K562 (cell line): Measurements from ENCODE around the gene RASGRP2. TPM values are rescaled to one million over a fixed set of nuclear protein-coding genes. Genes with fewer than 3 reads are reported as not detected.

Experiments
- E4F1 ChIP-seq: fragments of 250-450 bp; sonication (Bioruptor Pico); IDR thresholded peaks from 2 replicates; pipeline ENCODE4 v1.5.0; 2021; ENCODE audit warnings: mild to moderate bottlenecking, borderline replicate concordance
- ESRRA ChIP-seq: fragments of 450-650 bp; IDR thresholded peaks from 2 replicates; pipeline ENCODE4 v1.6.1; 2014; ENCODE audit warnings: low read depth, mild to moderate bottlenecking, moderate library complexity, borderline replicate concordance
- ETV5 ChIP-seq: sonication (generic); formaldehyde crosslinking; IDR thresholded peaks from 2 replicates; pipeline ENCODE4 v1.4.0; 2020; ENCODE audit warnings: low read depth, mild to moderate bottlenecking, missing genetic modification reagents
- HDAC1 ChIP-seq, 2 experiments: fragments of 450-650 bp; IDR thresholded peaks; 2 replicates each; pipeline ENCODE4 v1.6.1; 2016 to 2017; ENCODE audit warnings: inconsistent platforms in 1 of 2, mild to moderate bottlenecking in 1 of 2, moderate library complexity in 1 of 2
- HNRNPH1 ChIP-seq: fragments of 200-400 bp; formaldehyde crosslinking; optimal IDR thresholded peaks from 2 replicates; pipeline ENCODE3; 2017; ENCODE audit warnings: low read depth, mild to moderate bottlenecking, low read length, moderate library complexity
- HOXB6 ChIP-seq: fragments of 250-450 bp; sonication (Bioruptor Pico); IDR thresholded peaks from 2 replicates; pipeline ENCODE4 v1.5.1; 2022; ENCODE audit warnings: mild to moderate bottlenecking, borderline replicate concordance
- NFE2 ChIP-seq: IDR thresholded peaks from 2 replicates; pipeline ENCODE4 v1.6.1; 2014; ENCODE audit warnings: antibody characterized with exemption, low read depth
- PURB ChIP-seq: sonication (generic); formaldehyde crosslinking; IDR thresholded peaks from 2 replicates; pipeline ENCODE4 v1.9.0; 2021; ENCODE audit warnings: low read depth, mild to moderate bottlenecking, missing genetic modification reagents
- SIN3A ChIP-seq, 2 experiments: fragments of 150-350 bp in 1 of 2; IDR thresholded peaks; 2 replicates each; pipeline ENCODE4 v1.6.1; 2011 to 2016; ENCODE audit warnings: borderline replicate concordance in 2 of 2, low read depth in 2 of 2, low read length in 2 of 2, mild to moderate bottlenecking in 2 of 2, moderate library complexity in 2 of 2; ENCODE audit not compliant: control insufficient read depth in 1 of 2
- SIX5 ChIP-seq, 2 experiments: IDR thresholded peaks; 2 replicates each; pipeline ENCODE4 v1.6.1; 2011; ENCODE audit warnings: low read length in 2 of 2, borderline replicate concordance in 1 of 2, low read depth in 1 of 2, mild to moderate bottlenecking in 1 of 2, moderate library complexity in 1 of 2; ENCODE audit not compliant: insufficient read depth in 1 of 2
- TEAD2 ChIP-seq: fragments of 450-650 bp; IDR thresholded peaks from 2 replicates; pipeline ENCODE4 v1.6.1; 2016; ENCODE audit warnings: missing genetic modification characterization, control low read depth, missing compliant biosample characterization
- ZBTB26 ChIP-seq: fragments of 450-650 bp; formaldehyde crosslinking; IDR thresholded peaks from 2 replicates; pipeline ENCODE4 v1.4.0; 2022; ENCODE audit warnings: missing genetic modification characterization
- ZBTB7A ChIP-seq: IDR thresholded peaks from 2 replicates; pipeline ENCODE4 v1.6.1; 2011; ENCODE audit warnings: low read depth, mild to moderate bottlenecking, low read length, moderate library complexity, borderline replicate concordance; ENCODE audit not compliant: control insufficient read depth
- ZNF41 ChIP-seq: fragments of 250-450 bp; sonication (Bioruptor Pico); conservative IDR thresholded peaks from 2 replicates; pipeline ENCODE4 v1.4.0; 2020; ENCODE audit warnings: mild to moderate bottlenecking
- ZNF76 ChIP-seq: fragments of 250-450 bp; sonication (Bioruptor Pico); IDR thresholded peaks from 2 replicates; pipeline ENCODE4 v1.4.0; 2020; ENCODE audit warnings: mild to moderate bottlenecking, moderate library complexity, borderline replicate concordance
- ZZZ3 ChIP-seq: fragments of 450-650 bp; IDR thresholded peaks from 2 replicates; pipeline ENCODE4 v1.6.1; 2016; ENCODE audit warnings: antibody characterized with exemption, mild to moderate bottlenecking, moderate library complexity
- polyA plus RNA-seq, 8 experiments: library from polyadenylated mRNA; depleted of rRNA in 4 of 8; stranded (reverse) in 5 of 8; unstranded in 3 of 8; fragments of >200 nt; fragmentation: Nextera tagmentation in 2 of 8; fragmentation: Illumina TruSeq in 1 of 8; extraction: Ambion mirVana in 2 of 8; extraction: Trizol in 1 of 8; gene quantifications; 2 replicates each; pipeline versions ENCODE4 v1.2.1 to v1.2.3, GENCODE V29; 2011 to 2014; ENCODE audit warnings: inconsistent platforms in 1 of 8, missing spikeins in 1 of 8
- total RNA-seq, 7 experiments: library from RNA; depleted of rRNA in 6 of 7; stranded (reverse); fragments of >200 nt in 6 of 7; fragmentation: Illumina TruSeq in 2 of 7; extraction: Trizol in 2 of 7; gene quantifications; 2 replicates each; pipeline versions ENCODE4 v1.2.1 to v1.2.3, GENCODE V29; 2011 to 2021; ENCODE audit warnings: low replicate concordance in 1 of 7
- TF ChIP-seq, protein P1 (sequence below): fragments of 250-450 bp; sonication (Bioruptor Pico); IDR thresholded peaks from 2 replicates; pipeline ENCODE4 v1.5.0; 2022; ENCODE audit warnings: mild to moderate bottlenecking
- TF ChIP-seq, protein P2 (sequence below): sonication (generic); formaldehyde crosslinking; IDR thresholded peaks from 2 replicates; pipeline ENCODE4 v1.8.0; 2023; ENCODE audit warnings: mild to moderate bottlenecking, missing genetic modification reagents

RASGRP2 gene
- total and polyA plus RNA-seq, 9 of the 15 experiments (the other 6 are each of a cell fraction or from before 2014, with no cell fraction given) = 0.87 to 22.7 (median 5.5) TPM

GRCh38 chr11:64745189-64745520 is 1.2 kb upstream of the RASGRP2 start (continued):
- TF ChIP-seq, protein P1, sequence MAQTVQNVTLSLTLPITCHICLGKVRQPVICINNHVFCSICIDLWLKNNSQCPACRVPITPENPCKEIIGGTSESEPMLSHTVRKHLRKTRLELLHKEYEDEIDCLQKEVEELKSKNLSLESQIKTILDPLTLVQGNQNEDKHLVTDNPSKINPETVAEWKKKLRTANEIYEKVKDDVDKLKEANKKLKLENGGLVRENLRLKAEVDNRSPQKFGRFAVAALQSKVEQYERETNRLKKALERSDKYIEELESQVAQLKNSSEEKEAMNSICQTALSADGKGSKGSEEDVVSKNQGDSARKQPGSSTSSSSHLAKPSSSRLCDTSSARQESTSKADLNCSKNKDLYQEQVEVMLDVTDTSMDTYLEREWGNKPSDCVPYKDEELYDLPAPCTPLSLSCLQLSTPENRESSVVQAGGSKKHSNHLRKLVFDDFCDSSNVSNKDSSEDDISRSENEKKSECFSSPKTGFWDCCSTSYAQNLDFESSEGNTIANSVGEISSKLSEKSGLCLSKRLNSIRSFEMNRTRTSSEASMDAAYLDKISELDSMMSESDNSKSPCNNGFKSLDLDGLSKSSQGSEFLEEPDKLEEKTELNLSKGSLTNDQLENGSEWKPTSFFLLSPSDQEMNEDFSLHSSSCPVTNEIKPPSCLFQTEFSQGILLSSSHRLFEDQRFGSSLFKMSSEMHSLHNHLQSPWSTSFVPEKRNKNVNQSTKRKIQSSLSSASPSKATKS = no peak
- TF ChIP-seq ZNF76 (CRISPR knock-in tag) (no peak), ZZZ3 (no peak), NFE2 (no peak), ZBTB26 (CRISPR knock-in tag) (no peak), HNRNPH1 (no peak), E4F1 (no peak), ETV5 (CRISPR knock-in tag) (no peak), ZNF41 (CRISPR knock-in tag) (no peak), ZBTB7A (peak; percentile 98), SIN3A (IDR thresholded peaks at IDR 0.05; ENCODE audit: borderline replicate concordance in 2 of 2, control insufficient read depth in 1 of 2, low read depth in 2 of 2, low read length in 2 of 2) (no peak), TEAD2 (tag) (no peak), ESRRA (peak; percentile 23; the same call in 1 of the 2 replicates), PURB (no peak), HOXB6 (no peak), SIX5 (IDR thresholded peaks at IDR 0.05; ENCODE audit: borderline replicate concordance in 1 of 2, insufficient read depth in 1 of 2, low read depth in 1 of 2, low read length in 2 of 2) (no peak), HDAC1 (IDR thresholded peaks at IDR 0.05) (peak in 1 of 2 experiments; percentile 21; a peak in 1 of 4 replicates)
- TF ChIP-seq, protein P2, sequence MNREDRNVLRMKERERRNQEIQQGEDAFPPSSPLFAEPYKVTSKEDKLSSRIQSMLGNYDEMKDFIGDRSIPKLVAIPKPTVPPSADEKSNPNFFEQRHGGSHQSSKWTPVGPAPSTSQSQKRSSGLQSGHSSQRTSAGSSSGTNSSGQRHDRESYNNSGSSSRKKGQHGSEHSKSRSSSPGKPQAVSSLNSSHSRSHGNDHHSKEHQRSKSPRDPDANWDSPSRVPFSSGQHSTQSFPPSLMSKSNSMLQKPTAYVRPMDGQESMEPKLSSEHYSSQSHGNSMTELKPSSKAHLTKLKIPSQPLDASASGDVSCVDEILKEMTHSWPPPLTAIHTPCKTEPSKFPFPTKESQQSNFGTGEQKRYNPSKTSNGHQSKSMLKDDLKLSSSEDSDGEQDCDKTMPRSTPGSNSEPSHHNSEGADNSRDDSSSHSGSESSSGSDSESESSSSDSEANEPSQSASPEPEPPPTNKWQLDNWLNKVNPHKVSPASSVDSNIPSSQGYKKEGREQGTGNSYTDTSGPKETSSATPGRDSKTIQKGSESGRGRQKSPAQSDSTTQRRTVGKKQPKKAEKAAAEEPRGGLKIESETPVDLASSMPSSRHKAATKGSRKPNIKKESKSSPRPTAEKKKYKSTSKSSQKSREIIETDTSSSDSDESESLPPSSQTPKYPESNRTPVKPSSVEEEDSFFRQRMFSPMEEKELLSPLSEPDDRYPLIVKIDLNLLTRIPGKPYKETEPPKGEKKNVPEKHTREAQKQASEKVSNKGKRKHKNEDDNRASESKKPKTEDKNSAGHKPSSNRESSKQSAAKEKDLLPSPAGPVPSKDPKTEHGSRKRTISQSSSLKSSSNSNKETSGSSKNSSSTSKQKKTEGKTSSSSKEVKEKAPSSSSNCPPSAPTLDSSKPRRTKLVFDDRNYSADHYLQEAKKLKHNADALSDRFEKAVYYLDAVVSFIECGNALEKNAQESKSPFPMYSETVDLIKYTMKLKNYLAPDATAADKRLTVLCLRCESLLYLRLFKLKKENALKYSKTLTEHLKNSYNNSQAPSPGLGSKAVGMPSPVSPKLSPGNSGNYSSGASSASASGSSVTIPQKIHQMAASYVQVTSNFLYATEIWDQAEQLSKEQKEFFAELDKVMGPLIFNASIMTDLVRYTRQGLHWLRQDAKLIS = no peak
